T-helper 2 cell treated with Interferon-gamma antibody and Interleukin-4, amounts not matched to agents 5 μg/mL and 100 μg/mL, for 36 hours (primary cell): Measurements from ENCODE around the gene ZMAT2.
"Not testable (repeated sequence)": the region's sequence is repeated elsewhere in the genome, so short reads cannot be mapped to it uniquely, and the experiment has no call there.

Experiments
- DNase-seq: peaks from one replicate; pipeline ENCODE4 v3.0.0; 2021; ENCODE audit warnings: low spot score
- H3K27ac Mint-ChIP-seq: one replicate; pipeline ENCODE4 v1.8.0; 2021; ENCODE audit warnings: mild to moderate bottlenecking, mixed read lengths
- H3K27me3 Mint-ChIP-seq: one replicate; pipeline ENCODE4 v1.8.0; 2021; ENCODE audit warnings: low read depth, mixed read lengths
- H3K36me3 Mint-ChIP-seq: one replicate; pipeline ENCODE4 v1.8.0; 2021; ENCODE audit warnings: low read depth, mixed read lengths
- H3K4me1 Mint-ChIP-seq: one replicate; pipeline ENCODE4 v1.8.0; 2021; ENCODE audit warnings: low read depth, mixed read lengths
- H3K4me3 Mint-ChIP-seq: one replicate; pipeline ENCODE4 v1.8.0; 2022; ENCODE audit warnings: mild to moderate bottlenecking, moderate library complexity, mixed read lengths
- H3K9me3 Mint-ChIP-seq: one replicate; pipeline ENCODE4 v1.8.0; 2021; ENCODE audit warnings: mixed read lengths

The ZMAT2 gene

GRCh38 chr5:140721395-140721794 lies 21.1 kb downstream of the ZMAT2 start:
- DNase-seq, H3K4me3 Mint-ChIP-seq, H3K36me3 Mint-ChIP-seq, H3K27ac Mint-ChIP-seq, H3K9me3 Mint-ChIP-seq: not testable (repeated sequence)
- H3K27me3 Mint-ChIP-seq = peaks cover 15% of the 10 kb centered on the region
- peaks cover 14% of the 10 kb centered on the region for H3K4me1 Mint-ChIP-seq

- Mint-ChIP-seq H3K27ac (peak overlapping the region; percentile 62), H3K4me3 (peak overlapping the region; percentile 82), H3K9me3 (no peaks in the 10 kb centered on the region), H3K4me1 (peaks cover 9% of the 10 kb centered on the region), H3K36me3 (peaks cover 2% of the 10 kb centered on the region), H3K27me3 (peaks cover 13% of the 10 kb centered on the region)
- peak; percentile 84 for DNase-seq
These were observed 25.7 kb downstream of the ZMAT2 start for GRCh38 chr5:140725799-140726471.

GRCh38 chr5:140733098-140733497 lies 32.9 kb downstream of the ZMAT2 start:
- no peak overlapping the region for H3K4me3 Mint-ChIP-seq
- no peak overlapping the region for H3K27ac Mint-ChIP-seq
- no peaks in the 10 kb centered on the region for H3K4me1 Mint-ChIP-seq
- no peak for DNase-seq
- no peaks in the 10 kb centered on the region for H3K36me3 Mint-ChIP-seq
- H3K9me3 Mint-ChIP-seq = peaks cover 13% of the 10 kb centered on the region
- peaks cover 5% of the 10 kb centered on the region for H3K27me3 Mint-ChIP-seq

- DNase-seq = no peak
- Mint-ChIP-seq H3K36me3 (no peaks in the 10 kb centered on the region), H3K4me1 (no peaks in the 10 kb centered on the region), H3K27me3 (peaks cover 5% of the 10 kb centered on the region), H3K27ac (no peak overlapping the region), H3K4me3 (no peak overlapping the region), H3K9me3 (peaks cover 13% of the 10 kb centered on the region)
These were observed 34.1 kb downstream of the ZMAT2 start for GRCh38 chr5:140734354-140734753.

GRCh38 chr5:140737486-140737885 lies 37.2 kb downstream of the ZMAT2 start:
- Mint-ChIP-seq H3K9me3 (peaks cover 30% of the 10 kb centered on the region), H3K27me3 (peaks cover 5% of the 10 kb centered on the region), H3K27ac (no peak overlapping the region), H3K4me1 (no peaks in the 10 kb centered on the region), H3K36me3 (no peaks in the 10 kb centered on the region), H3K4me3 (no peak overlapping the region)
- DNase-seq = no peak

GRCh38 chr5:140741967-140742366 lies 41.7 kb downstream of the ZMAT2 start:
- Mint-ChIP-seq H3K4me3 (no peak overlapping the region), H3K27me3 (peaks cover 5% of the 10 kb centered on the region), H3K9me3 (peaks cover 29% of the 10 kb centered on the region), H3K27ac (no peak overlapping the region), H3K4me1 (no peaks in the 10 kb centered on the region), H3K36me3 (no peaks in the 10 kb centered on the region)
- DNase-seq = no peak

GRCh38 chr5:140753561-140753960 lies 53.3 kb downstream of the ZMAT2 start:
- H3K27ac Mint-ChIP-seq = no peak overlapping the region
- DNase-seq = no peak
- peaks cover 63% of the 10 kb centered on the region for H3K9me3 Mint-ChIP-seq
- peaks cover 1% of the 10 kb centered on the region for H3K36me3 Mint-ChIP-seq
- no peak overlapping the region for H3K4me3 Mint-ChIP-seq
- H3K27me3 Mint-ChIP-seq = no peaks in the 10 kb centered on the region
- H3K4me1 Mint-ChIP-seq = no peaks in the 10 kb centered on the region
